GM18520 (cell line): Measurements from ENCODE around the gene CFLAR.
"Not testable (repeated sequence)": the region's sequence is repeated elsewhere in the genome, so short reads cannot be mapped to it uniquely, and the experiment has no call there.

ENCODE experiments used
- ATAC-seq: cut with Tn5 transposase; IDR thresholded peaks from one replicate; pipeline ENCODE4 v1.9.1; 2021; ENCODE audit not compliant: unreplicated experiment

CFLAR gene

DNA sequence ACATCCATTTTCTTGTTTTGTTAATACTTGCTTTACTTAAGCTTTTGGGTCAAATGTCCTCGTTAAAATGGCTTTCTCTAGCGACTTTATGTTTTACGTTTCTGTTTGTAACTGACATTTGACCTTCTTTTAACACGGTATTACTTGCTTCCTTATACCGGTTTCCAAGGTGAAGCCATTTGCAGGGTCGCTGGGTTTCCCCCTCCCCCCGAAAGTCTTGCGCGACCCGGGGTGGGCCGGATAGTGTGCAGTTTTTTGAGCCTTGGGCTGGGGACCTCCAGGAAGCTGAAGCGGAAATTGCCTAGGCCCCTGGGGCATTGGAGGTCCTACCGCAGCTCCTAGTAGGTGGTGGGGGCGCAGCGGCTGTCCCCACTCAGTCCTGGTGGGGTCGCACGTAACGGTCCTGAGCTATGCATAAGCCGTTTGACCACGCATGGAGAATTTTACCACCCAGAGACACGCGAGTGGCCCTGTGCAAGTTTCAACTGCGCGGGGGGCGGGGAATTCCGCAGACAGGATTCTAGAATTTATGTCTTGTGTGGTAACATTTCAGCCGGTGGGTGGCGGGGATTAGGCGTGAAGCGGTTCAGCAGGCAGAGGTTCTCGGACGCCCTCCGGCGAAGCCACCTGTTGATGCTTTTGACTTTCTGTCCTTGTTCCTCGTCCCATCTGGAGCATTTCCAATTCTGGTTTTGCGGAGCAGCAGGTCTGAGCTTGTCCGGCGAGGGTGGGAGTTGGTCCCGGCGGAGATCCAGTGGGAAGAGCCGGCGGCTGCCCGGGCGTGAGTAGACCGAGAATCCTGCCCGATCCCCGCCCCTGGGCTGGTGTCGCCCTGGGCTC lies 2.4 kb downstream of the CFLAR start:
- peak; percentile 21 for ATAC-seq

DNA sequence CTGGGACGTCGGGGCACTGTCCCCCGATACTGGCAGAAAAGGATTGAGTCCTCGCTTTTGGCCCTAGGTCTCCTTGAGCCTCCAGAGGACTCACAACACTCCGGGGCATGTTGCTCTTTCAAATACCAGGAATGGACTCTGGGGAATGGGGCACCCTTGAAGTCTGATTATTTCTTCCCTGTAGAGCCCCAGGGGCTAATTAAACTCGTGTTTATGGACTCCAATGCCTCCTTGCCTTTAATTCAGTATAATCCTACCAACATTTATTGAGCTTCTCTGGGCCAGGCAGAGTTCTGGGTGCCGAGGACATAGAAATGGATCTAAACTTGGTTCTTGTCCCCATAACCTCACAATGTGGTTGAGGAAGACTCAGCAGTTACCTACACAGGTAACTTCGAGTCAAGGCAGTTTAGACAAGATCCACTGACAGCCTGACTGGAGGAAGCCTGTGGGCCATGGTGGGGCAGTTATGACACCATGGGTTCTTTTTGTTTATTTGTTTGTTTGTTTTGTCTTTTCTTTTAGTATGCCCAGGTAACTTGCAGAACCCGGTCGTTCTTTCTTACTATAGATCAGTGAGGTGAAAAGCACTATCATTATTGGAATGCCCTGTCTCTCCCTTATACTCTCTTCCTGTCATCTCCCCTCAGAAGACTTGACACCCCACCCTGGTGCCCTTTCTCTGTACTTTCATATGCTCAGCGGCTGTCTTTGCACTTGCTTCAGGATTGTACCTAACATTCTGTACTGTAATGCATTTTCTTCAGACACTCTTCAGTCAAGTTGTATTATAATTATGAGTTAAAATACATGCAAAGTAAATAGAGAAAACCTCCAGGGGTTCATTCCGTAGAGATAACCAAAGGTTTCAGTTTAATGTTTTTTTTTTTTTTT lies 3.2 kb downstream of the CFLAR start:
- ATAC-seq: no peak

DNA sequence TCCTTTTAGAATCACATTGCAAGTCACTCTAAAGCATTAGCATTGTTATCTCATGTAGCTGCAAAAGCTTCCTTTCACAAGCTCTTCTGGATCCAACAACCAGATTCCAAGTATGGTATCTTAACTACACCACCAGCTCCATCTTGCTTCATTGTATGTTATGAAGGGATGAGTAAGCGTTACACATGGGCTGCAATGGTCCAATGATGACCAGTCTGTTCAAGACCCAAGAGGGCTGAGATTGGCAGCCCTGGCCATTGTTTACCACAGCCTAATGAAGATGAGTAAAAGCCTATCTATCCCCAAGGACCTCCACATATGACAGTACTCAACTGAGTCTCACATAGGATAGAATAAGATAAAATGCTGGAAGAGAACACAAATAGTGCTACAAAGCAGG lies 6.3 kb downstream of the CFLAR start:
- ATAC-seq: no peak

GRCh38 chr2:201126308-201127151 lies 10.6 kb downstream of the CFLAR start:
- ATAC-seq: peak; percentile 21

GRCh38 chr2:201127152-201127511 lies 11.2 kb downstream of the CFLAR start:
- ATAC-seq: no peak

DNA sequence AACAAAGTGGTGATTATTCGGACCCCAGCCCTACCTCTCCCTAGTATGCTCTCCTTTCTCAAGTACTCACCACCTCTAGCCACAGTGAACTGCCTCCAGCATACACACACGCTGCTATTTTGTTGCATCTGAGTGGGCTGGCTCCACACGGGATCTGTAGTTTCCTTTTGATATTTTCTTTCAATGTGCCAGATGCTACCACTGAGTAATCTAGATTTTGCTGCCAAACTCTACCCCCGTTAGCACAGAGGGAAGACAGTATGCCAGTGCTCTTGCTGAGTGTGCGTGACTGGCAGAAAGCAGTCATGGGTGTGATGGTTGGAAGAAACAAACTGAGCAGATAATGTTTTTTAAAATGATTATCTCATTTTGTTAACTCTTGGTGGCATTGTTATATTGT lies 11.6 kb downstream of the CFLAR start:
- no peak for ATAC-seq

GRCh38 chr2:201128033-201128432 lies 12.1 kb downstream of the CFLAR start:
- no peak for ATAC-seq

- no peak for ATAC-seq
Measured at GRCh38 chr2:201128933-201129505, 13.1 kb downstream of the CFLAR start.

DNA sequence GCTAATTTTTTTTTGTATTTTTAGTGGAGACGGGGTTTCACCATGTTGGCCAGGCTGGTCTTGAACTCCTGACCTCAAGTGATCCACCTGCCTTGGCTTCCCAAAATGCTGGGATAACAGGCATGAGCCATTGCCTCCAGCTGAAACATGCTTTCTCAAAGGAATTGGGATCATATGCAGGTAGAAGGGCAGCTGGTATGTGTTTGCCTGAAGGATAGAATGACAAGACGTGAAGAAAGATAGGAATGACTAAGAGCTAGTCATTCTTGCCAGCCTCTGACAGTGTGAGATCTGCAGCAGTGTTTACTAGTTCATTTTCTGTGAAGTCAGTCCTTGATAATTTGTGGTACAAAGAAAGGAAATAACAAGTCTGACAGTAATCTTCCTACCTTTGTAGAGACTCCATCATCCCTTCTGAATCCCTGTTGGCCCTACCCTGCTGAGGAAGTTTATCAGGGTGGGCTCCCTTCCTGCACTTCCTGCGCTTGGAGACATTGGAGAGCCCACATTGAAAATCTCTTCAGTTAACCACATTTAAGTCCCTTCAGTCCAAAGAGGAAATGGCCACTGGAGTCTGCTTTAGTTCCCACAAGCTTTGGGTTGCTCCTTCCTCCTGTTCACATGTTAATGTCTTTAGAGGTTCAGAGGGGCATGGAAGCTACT lies 14.7 kb downstream of the CFLAR start:
- no peak for ATAC-seq

DNA sequence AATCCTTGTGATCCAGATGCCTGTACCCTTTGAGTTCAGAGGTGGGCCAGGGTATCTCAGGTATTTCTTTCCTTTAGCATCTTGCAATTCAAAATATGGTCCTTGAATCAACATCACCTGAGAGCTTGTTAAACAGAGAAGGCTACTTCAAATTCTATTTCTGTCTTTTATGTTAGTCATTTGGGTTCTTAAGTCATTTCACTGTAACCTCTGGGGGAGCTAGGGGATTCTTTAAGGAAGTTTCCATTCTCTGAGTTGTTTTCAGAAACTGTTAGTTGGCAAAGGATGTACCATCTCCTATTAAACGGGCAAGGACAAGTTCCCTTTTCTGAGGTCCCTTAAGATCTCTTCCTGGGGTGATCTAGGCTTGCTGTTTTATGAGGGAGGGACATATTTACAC lies 16.6 kb downstream of the CFLAR start:
- ATAC-seq: peak; percentile 24

DNA sequence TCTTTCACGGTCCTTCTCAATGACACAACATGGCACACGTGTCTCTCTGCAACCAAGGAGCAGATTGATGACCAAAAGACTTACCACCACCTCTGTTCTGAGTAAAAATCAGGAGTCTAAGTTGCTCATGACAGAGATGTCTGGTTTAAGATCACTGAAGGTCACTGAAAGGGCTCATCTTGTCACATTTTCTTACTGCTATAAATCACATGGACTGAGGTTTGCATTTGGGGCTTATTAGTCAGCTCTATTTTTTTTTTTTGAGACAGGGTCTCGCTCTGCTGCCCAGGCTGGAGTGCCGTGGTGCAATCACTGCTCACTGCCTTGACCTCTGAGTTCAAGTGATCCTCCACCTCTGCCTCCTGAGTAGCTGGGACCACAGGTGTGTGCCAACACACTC lies 19.4 kb downstream of the CFLAR start:
- no peak for ATAC-seq

DNA sequence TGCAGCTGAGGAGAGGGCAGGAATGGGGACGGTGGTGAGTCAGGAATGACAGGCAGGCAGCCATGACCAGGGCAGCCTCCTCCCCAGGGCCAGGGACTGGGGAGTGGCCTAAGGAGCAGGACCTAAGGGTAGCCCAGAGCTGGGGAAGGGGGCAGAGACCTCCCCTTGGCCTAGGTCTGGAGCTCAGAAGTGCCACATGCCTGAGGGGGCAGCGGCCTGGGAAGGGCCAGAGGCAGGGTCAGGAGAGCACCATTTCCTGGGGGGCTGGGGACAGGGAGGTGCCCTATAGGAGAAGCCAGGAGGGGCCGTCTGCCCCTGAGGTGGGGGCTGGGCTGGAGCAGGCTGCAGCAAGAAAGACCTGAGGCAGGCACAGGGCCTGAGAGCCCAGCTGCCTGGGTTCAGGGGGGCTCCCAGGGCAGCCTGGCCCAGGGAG lies 20.9 kb downstream of the CFLAR start:
- ATAC-seq: no peak

DNA sequence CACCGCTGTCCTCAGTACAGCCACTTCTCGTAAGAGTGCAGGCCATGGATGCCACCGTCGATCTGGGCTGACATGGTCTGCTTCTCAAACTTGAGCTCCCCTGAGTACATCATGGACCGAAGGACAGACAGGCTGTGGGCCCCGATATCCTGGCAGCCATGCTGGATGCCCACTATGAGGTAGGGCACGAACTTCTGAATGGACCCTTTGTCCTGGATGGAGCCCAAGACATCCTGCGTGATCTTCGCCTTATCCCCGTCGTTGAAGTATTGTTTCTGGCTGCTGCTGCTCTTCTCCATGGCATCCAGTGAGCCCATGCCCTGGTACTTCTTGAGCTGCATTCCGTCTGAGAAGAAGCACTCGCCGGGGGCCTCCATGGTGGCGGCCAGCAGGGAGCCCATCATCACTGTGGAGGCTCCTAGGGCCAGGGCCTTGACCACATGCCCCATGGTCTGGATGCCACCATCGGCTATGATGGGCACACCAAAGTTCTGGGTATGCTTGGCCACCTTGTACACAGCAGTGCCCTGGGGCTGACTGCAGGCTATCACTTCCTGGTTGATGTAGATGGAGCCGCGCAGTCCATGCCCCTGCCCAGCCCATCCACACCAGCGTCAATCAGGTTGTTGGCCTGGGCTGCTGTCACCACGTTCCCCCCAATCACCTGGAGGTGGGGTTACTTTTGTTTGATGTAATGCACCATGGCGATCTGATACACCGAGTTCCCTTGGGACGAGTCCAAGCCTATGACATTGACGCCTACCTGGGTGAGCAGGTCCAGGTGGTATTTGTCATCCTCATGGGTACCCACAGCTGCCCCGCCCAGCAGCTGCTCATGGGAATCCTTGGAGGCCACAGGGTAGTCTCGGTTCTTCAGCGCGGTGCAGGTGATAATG lies 21.8 kb downstream of the CFLAR start:
- no peak for ATAC-seq

- ATAC-seq: no peak
Measured at GRCh38 chr2:201138401-201138970, 22.5 kb downstream of the CFLAR start.

DNA sequence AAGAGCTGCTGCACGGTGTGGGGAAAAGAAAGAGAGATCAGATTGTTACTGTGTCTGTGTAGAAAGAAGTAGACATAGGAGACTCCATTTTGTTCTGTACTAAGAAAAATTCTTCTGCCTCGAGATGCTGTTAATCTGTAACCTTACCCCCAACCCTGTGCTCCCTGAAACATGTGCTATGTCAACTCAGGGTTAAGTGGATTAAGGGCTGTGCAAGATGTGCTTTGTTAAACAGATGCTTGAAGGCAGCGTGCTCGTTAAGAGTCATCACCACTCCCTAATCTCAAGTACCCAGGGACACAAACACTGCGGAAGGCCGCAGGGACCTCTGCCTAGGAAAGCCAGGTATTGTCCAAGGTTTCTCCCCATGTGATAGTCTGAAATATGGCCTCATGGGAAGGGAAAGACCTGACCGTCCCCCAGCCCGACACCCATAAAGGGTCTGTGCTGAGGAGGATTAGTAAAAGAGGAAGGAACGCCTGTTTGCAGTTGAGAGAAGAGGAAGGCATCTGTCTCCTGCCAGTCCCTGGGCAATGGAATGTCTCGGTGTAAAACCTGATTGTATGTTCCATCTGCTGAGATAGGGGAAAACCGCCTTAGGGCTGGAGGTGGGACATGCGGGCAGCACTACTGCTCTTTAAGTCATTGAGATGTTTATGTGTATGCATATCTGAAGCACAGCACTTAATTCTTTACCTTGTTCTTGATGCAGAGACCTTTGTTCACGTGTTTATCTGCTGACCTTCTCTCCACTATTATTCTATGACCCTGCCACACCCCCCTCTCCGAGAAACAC lies 23.2 kb downstream of the CFLAR start:
- not testable (repeated sequence) for ATAC-seq

DNA sequence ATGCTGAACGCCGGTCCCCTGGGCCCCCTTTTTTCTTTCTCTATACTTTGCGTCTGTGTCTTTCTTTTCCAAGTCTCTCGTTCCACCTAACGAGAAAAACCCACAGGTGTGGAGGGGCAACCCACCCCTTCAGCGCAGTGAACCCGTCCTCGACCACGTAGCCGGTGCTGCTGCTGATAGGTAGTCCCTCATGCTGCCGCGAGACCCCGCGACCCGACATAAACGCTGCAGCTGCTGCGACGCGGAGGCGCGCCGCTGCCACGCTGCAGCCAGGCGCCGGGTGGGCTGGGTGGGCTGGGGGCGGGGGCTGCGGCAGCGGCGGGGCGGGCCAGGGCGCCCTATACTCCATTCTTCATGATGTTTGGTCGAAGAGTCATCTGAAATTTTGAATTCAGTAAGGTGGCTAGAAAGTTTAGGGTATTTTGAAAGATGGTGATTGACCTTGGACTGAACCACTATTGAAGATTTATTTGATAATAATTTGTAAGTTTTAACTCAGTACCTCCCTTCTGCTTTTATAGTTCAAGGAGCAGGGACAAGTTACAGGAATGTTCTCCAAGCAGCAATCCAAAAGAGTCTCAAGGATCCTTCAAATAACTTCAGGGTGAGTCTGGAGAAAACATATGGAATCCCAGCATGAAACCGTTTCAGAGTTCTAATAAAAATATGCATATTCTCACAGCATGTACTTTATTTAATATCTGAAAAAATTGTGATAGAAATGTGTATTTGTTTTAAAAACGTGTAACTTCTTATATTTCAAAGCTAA lies 24.1 kb downstream of the CFLAR start:
- no peak for ATAC-seq
